NCI-H2029 treated with DMSO at 0.1 percent for 48 hours (cell line): ENCODE data around the gene CHP2.
"Not testable (repeated sequence)": the region's sequence is repeated elsewhere in the genome, so short reads cannot be mapped to it uniquely, and the experiment has no call there.

Source experiments
- DNase-seq: peaks from one replicate; lab custom pipeline; 2025; lab: John Stamatoyannopoulos, UW

Gene CHP2

DNA sequence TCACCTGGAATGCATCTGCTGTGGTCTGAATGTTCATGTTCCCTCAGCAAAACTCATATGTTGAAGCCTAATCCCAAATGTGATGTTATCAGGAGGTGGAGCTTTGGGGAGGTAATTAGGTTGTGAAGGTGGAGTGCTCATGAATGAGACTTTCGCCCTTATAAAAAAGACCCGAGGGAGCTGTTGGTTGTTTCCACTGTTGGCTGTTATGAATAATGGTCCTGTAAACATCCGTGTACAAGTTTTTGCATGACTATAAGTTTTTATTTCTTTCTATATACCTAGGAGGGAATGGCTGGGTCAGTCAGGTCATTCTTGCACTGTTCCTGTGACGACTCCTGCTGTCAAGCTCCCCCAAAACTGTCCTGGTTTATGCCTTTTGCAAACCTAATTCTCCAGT lies 9.6 kb upstream of the CHP2 start:
- no peak for DNase-seq

DNA sequence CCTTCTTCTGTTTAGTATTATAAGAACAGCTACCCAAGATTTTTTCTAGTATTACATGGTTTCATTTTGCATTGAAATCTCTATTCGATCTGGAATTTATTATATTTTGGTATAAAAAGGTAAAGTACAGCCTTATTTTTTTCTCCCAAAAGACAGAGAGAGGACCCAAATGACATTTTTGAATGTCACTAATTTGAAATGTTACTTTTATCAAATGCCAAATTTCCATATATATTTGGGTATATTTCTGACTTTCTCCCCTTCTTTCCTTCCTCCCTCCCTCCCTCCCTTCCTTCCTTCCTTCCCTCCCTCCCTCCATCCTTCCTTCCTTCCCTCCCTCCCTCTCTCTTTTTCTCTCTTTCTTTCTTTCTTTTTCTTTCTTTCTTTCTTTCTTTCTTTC lies 6.2 kb upstream of the CHP2 start:
- no peak for DNase-seq

DNA sequence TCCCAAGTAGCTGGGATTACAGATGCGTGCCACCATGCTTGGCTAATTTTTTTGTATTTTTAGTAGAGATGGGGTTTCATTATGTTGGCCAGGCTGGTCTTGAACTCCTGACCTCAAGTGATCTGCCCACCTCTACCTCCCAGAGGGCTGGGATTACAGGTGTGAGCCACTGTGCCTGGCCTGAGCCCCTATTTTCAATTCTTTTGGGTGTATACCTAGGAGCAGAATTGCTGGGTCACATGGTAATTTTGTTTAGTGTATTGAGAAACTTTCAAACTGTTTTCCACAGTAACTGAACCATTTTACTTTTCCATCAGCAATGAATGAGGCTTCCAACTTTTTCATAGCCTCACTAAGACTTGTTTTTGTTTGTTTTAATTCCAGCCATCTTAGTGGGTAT lies 3.8 kb upstream of the CHP2 start:
- not testable (repeated sequence) for DNase-seq

DNA sequence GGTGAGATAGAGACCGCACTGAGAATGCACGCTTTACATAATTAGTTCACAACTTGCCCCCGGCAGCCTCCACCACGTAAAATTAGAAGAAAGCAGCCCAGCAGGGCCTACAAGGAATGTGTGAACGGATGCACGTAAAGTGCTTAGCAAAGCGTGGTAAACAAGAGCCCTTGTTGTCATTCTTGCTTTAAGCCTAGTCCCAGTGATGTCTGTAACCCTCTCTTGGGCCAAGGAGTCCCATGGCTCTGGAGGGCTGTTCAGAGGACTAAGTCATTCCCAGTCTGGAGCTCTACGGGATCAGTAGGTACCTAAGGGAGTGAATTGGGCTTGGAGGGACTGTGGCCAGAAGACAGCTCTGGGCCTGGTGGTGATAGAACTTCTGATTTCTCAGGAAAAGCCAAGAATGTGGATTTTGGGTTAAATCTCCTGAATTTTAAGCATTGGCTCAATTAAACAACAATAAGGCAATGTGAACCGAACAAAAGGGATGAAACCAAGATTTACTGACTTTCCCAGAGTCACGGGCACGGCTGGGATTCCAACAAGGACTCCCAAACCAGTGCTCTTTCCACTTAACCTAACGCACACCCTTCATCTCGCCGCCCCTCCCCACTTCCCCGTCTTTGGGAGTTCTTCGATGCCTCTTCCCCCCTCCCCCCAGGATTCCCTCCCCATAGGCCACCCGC lies 775 bp upstream of the CHP2 start:
- no peak for DNase-seq

DNA sequence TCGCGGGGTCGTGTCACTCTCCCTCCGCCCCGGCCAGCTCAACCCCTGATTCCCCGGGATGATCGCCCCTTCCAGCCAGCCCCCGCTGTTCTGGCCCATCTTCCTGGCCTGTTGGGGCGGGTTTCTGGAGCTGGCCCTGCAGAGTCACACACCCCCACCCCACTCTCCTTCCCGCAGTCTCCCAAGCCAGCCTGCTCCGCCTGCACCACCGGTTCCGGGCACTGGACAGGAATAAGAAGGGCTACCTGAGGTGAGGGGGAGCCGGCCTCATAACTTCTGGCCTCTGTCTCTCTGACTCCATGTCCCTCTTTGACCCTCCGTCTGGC lies 621 bp downstream of the CHP2 start:
- DNase-seq = no peak

DNA sequence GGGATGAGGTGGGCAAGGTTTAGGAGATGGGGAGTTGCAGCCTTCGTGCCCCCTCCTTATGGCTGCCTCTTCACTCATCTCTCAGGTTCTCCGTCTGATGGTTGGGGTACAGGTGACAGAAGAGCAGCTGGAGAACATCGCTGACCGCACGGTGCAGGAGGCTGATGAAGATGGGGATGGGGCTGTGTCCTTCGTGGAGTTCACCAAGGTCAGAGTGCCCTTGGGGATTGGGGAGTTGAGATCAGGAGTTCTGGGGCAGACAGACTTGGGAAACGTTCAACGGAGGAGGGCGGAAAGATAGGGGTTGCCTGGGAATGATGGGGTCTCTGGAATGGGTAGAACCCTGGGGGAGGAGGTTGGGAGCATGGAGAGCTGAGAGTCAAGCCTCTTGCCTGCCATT lies 2.3 kb downstream of the CHP2 start:
- DNase-seq = no peak

DNA sequence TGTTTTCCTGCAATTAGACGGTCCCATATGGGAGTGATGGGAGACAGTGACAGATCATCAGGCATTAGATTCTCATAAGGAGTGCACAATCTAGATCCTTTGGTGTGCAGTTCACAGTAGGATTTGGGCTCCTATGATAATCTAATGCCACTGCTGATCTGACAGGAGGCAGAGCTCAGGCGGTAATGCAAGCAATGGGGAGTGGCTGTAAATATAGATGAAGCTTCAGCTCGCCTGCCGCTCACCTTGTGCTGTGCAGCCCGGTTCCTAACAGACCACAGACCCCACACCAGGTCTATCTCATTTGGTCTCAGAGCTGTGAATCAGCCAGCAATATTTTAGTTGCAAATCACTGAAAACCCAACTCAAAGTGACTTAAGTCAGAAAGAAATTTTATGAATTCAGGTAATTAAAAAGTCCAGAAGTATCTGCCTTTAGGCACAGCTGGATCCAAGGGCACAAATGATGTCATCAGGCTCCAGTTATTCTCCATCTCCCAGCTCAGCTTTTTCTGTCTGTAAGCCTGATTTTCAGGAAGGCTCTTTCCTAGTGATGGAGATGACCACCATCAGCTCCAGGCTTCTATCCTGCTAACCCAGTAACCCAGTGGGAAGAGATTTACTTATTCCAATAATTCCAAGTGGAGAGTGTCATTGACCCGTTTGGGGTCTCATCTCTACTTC lies 3.3 kb downstream of the CHP2 start:
- no peak for DNase-seq

DNA sequence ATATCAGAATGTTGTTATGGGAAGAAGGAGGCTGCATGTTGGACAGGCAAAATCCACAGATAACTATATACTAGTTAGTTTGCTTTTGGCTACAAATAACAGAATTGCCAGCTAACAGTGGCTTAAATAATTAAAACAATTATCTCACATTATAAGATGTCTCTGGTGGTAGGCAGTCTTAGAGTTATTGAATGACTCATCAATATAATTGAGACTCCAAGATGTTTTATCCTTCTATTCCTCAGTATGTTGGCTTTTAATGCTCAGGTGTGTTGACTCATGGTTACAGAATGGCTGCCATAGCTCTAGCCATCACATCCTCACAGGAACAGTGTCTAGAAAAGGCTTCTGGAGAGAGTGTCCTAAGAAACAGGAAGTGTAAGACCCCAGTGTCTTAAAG lies 11.1 kb downstream of the CHP2 start:
- no peak for DNase-seq

DNA sequence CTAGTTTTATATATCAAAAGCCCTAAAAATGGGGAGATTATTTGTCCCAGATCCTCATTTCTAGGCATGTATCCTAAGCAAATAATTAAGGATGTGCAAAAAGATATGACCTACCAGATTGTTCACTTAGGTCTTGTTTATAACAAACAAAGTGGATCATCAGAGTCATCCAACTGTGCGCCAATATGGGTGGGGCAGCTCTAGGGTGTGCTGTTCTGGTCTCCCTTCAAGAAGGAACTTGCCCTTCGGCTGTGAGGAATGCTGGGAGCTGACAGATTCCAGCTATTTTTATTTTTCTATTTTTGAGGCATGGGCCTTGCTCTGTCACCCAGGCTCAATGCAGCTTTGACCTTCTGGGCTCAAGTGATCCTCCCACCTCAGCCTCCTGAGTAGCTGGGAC lies 13.8 kb downstream of the CHP2 start:
- DNase-seq = no peak

DNA sequence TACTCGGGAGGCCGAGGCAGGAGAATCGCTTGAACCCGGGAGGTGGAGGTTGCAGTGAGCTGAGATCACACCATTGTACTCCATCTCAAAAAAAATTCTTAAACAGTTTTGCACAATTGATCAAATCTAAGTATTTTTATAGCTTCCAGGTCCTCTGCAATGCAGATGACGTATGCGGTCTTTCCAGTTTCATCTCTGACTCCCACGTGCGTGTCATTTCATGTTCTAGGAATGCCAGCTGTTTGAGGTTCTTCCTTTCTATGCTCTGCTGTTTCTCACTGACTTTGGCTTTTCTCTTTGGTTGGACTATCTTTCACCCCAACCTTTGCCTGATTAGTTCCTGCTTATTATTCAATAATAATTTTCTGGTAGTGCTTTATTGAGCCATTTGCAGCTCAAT lies 16.2 kb downstream of the CHP2 start:
- no peak for DNase-seq

DNA sequence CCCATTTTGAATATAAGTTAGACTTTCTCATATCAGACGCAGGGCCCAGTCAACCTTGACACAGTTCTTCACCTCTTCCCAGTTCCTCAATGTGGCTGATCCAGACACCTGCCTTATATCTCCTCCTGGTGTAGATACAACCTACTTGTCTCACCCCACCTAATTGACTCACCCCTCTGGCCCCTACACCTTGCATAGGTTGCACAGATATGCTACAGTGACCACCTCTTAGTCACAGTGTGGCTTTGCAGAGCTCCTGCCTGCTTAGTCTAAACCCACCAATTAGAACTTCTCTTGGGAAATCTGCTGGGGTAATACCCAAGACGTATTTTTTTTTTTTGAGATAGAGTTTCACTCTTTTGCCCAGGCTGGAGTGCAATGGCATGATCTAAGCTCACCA lies 16.8 kb downstream of the CHP2 start:
- no peak for DNase-seq

DNA sequence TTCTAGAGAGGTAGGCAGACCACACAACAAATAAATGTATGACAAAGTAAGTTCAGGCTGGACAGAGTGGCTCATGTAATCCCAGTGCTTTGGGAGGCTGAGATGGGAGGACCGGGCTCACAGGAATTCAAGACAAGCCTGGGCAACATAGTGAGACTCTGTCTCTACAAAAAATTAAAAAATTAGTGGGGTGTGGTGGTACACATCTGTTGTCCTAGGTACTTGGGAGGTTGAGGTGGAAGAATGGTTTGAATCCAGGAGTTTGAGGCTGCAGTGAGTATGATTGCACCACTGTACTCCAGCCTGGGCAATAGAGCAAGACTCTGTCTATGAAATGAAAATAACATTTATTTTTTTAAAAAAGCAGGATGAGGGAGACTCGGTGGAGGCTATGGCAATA lies 18.5 kb downstream of the CHP2 start:
- no peak for DNase-seq

DNA sequence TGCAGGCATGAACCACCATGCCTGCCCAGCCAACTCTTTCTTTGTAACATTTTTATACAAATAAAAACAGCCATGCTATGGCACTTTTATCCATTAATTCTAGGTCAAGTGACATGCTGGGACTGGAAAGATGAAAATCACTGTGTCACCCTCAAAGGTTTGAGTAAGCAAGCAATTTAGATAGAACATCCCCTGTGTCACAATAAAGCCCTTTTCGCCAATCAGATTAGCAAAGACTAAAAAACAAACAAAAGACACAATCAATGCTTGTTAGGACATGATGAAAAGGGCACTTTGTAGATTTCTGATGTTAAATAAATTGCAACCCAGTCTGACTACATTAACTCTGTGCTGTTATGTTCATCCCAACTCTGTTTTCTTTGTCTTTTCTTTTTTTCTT lies 26.4 kb downstream of the CHP2 start:
- DNase-seq = no peak

DNA sequence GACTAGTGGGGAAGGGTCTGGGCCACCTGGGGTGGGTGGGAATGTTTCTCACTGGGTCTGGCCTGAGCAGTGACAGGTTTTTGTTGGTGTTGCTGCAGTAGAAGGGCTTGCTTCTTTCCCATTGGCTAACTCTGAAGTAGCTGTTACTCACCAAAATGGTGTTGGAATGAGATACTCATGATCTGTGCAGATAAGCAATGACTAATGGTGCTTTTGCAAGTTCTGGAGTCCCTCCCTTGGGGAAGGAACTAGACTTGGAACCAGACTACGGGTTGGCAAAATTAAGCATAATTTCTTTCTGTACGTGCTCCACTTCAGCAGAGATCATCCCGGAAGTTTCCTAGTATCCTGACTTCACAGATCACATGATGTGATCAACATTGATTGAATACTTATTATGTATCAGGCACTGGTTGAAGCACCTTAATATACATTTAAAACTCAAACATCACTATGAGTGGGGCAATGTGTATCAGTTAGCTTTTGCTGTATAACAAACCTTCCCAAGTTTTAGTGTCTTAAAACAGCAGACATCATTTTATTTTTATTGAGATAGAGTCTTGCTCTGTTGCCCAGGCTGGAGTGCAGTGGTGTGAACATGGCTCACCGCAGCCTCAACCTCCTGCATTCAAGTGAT lies 30.1 kb downstream of the CHP2 start:
- no peak for DNase-seq

DNA sequence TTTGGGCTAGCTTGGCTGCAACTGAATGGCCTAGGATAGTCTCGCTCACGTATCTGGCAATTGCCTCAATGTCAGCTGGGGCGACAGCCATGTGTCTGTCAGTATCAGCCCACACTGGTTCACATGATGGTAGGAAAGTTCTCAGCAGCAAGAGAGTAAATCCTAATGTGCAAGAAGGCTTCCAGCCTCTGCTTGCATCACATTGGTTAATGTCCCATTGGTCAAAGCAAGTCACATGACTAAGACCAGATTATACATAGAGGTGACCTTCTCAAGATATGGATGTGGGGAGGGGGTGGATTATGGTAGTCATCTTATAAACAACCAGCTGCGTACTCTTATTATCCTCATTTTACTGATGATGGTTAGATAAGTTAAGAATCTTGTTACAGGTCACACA lies 31.0 kb downstream of the CHP2 start:
- no peak for DNase-seq

DNA sequence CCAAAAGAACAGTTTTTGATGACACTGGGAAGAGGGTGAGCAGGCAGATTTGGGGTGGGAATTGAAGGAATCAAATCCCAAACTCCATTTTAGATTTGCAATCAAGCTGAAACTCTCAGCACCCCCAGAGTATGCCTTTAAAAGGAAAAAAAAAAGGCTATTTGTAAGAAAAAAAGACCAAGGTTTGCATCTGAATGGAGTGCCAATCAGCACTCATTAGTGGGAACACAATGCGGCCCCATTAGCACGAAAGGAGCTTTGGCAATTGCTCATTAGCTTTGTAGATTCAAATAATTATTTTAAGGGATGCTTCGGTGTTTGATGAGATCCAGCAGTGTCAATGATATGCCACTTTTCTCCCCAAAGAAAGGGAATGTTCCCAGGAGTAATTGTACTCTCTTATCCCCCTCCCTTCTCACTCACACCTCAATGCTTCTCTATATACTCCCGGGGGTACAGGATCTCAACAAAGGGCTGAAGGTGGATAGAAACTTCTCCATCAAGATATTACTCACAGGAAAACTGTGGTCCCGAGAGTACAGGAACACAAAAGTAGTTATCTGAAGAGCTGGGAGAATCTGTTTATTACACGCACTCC lies 32.2 kb downstream of the CHP2 start:
- no peak for DNase-seq

DNA sequence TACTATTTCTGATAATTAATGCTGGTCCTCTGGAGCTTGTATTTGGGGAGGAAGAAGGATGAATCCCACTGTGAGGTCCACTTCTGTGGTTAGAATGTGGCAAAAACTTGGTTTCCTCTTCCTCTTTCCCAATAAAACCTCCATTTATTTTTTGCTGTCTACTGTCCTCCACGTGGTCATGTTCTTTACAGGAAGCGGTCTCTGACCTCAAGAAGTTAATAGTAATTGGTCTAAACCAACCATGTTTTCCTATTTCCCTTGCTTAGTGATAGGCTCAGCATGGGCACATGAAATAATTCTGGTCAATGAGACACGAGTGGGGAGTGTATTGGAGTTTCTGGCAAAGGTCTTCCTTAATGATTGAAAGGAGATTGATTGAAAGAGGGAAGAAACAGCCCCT lies 33.9 kb downstream of the CHP2 start:
- no peak for DNase-seq

DNA sequence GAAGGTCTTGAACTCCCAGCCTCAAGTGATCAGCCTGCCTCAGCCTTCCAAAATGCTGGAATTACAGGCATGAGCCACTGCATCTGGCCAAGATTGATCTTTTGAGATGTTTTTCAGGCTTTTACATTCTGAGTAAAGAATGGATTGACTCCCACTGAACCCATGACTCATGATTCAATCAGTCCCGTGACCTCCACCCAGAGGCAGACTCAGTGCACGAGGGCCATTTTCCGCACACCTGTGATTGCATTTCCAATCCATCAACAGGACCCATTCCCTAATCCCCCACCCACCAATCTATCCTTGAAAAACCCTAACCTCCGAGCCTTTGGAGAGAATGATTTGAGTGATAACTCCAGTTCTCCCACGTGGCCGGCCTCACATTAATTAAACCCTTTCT lies 40.6 kb downstream of the CHP2 start:
- DNase-seq = no peak

DNA sequence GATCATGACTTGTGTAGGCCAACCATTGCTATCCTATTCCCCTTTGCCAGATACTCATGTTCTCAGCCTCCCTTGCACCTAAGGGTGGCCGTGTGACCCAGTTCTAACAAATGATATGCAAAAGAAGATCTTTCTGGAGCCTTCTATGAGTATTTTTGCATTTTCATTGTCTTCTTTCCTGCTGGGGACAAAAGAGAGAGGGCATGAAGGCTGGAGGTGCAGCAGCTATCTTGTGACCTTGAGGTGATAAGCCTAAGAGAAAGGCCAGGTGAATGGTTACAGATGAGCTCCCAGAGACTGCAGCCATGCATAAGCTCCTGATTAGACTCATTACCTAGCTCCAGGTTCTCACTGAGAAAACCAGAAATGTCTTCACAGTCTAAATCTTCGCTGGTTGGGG lies 42.1 kb downstream of the CHP2 start:
- no peak for DNase-seq

DNA sequence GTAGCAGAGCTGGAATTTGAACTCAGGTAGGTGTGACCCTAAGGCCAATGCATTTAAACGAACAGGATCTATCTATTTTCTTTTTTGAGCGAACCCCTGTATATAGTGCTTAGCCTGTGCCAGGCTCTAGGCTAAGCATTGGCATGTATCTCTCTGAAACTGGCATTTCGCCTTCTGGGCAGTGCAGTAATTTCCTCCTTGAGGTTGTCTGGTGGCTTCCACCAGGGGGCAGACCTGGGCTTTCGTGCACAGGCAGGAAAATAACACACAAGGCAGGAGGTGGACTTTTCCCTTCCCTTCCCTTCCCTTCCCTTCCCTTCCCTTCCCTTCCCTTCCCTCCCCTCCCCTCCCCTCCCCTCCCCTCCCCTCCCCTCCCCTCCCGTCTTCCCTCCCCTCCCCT lies 46.6 kb downstream of the CHP2 start:
- peak; percentile 54 for DNase-seq

DNA sequence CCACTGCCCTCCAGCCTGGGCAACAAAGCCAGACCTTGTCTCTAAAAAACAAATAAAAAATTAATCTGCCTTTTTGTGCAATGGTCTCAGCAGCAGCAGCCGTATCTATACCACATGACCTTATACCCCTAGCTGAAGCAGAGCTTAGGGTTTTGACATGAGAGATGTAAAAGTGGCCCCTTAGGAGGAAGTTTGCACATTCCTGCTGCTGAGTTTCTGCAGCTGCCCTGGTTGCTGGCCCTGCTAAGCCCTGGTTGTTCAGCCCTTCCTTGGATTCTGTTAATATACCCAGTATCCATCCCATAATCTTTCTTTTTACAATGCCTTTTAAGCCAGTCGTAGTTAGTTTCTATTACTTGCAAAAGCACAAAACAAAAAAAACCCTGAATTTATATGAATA lies 48.0 kb downstream of the CHP2 start:
- no peak for DNase-seq

DNA sequence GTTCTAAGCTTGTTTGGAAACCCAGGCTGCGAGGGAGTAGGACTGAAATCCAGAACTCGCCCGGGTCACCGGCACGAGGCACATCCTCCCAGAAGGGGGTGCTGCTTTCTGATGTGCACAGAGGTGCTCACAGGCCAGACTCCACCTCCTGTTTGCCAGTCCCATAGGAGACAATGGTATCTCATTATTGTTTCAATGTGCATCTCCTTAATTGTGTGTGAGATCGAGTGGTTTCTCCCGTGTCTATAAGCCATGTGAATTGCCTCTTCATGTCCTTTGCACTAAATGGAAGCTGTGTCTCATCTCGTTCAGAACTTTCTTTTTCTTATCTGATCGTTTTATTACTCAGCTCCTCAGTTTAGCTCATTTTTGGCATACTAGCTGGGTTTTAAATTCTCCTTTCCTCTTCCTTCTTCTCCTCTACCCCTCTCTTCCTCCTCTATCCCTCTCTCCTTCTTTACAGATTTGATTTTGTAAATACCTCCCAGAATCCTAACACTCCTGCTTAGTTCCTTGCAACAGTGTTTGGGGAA lies 48.8 kb downstream of the CHP2 start:
- no peak for DNase-seq

DNA sequence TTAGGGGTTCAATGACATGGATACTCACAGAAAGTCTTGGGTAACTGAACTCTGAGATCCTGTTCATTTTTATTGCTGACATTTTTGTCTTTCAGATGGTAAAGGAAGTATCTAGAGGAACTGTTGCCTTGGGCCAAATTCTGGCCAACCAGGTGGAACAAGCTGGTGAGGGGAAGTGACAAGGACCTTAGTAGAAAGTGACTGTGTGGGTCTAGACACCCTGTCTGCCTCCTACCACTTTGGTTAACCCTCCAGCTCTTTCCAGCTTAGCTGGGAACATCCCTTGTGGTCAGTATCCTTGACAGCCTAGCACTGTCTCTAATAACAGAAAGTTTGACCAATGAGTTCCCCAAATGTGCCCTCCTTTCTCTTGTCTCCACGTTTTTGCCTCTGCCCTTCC lies 52.2 kb downstream of the CHP2 start:
- DNase-seq = no peak
